Activated T-helper 1 cell treated with anti-CD3 and anti-CD28 coated beads, Interleukin-12 subunit alpha, Interleukin-12 subunit beta, Interleukin-2, Interleukin-4 antibody, amounts not matched to agents 30 ng/mL and 10 ng/mL and 1 ng/mL, durations not matched to agents 14 hours and 24 hours and 36 hours (primary cell): ENCODE results near the gene CCL15. TPM values are rescaled to one million over a fixed set of nuclear protein-coding genes. Genes with fewer than 3 reads are reported as not detected.

Experiments
- DNase-seq: peaks from one replicate; pipeline ENCODE4 v3.0.0; 2021; ENCODE audit warnings: low spot score
- H3K27ac Mint-ChIP-seq: one replicate; pipeline ENCODE4 v1.8.0; 2021; ENCODE audit warnings: mild to moderate bottlenecking, mixed read lengths
- H3K27me3 Mint-ChIP-seq: one replicate; pipeline ENCODE4 v1.8.0; 2022; ENCODE audit warnings: mild to moderate bottlenecking, moderate library complexity, mixed read lengths; ENCODE audit not compliant: insufficient read depth
- H3K36me3 Mint-ChIP-seq: one replicate; pipeline ENCODE4 v1.8.0; 2021; ENCODE audit warnings: low read depth, mixed read lengths
- H3K4me1 Mint-ChIP-seq: one replicate; pipeline ENCODE4 v1.8.0; 2021; ENCODE audit warnings: low read depth, mixed read lengths
- H3K4me3 Mint-ChIP-seq: one replicate; pipeline ENCODE4 v1.8.0; 2021; ENCODE audit warnings: mild to moderate bottlenecking, moderate library complexity, mixed read lengths
- H3K9me3 Mint-ChIP-seq: one replicate; pipeline ENCODE4 v1.8.0; 2021; ENCODE audit warnings: mixed read lengths
- intact Hi-C: fragments of 100-400 bp; cut with micrococcal nuclease; formaldehyde crosslinking; loops from one replicate; pipeline ENCODE4 v1.15.1; 2024
- total RNA-seq: library from RNA; stranded (reverse); gene quantifications from 2 replicates; pipeline ENCODE4 v1.2.3, GENCODE V29; 2022

Gene CCL15
- total RNA-seq, 1 donor from 2014 or later: not detected

DNA sequence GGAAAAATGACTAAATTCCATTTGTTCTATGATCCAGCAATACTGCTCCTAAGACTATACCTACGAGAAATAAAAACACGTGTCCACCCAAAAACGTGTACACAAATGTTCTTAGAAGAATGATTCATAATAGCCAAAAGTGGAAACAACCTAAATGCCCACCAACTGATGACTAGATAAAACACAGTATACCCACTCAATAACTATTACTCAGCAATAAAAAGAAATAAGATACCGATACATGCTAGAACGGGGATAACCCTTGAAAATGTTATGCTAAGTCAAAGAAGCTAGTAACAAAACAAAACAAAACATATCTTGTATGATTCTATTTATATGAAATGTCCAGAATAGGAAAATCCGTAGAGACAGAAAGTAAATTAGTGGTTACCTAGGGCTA is 37.7 kb downstream of the CCL15 start:
- DNase-seq: no peak
- H3K36me3 Mint-ChIP-seq: no peaks in the 10 kb centered on the region
- peaks cover 16% of the 10 kb centered on the region for H3K27me3 Mint-ChIP-seq
- no peak overlapping the region for H3K4me3 Mint-ChIP-seq
- no peaks in the 10 kb centered on the region for H3K4me1 Mint-ChIP-seq
- no peak overlapping the region for H3K27ac Mint-ChIP-seq
- intact Hi-C loops: no loop called here
- no peaks in the 10 kb centered on the region for H3K9me3 Mint-ChIP-seq

- Mint-ChIP-seq H3K4me1 (no peaks in the 10 kb centered on the region), H3K4me3 (no peak overlapping the region), H3K27me3 (peaks cover 39% of the 10 kb centered on the region), H3K27ac (no peak overlapping the region), H3K36me3 (no peaks in the 10 kb centered on the region), H3K9me3 (no peaks in the 10 kb centered on the region)
- intact Hi-C loops: no loop called here
- no peak for DNase-seq
Observed at GRCh38 chr17:35953720-35954119, 47.6 kb downstream of the CCL15 start.

DNA sequence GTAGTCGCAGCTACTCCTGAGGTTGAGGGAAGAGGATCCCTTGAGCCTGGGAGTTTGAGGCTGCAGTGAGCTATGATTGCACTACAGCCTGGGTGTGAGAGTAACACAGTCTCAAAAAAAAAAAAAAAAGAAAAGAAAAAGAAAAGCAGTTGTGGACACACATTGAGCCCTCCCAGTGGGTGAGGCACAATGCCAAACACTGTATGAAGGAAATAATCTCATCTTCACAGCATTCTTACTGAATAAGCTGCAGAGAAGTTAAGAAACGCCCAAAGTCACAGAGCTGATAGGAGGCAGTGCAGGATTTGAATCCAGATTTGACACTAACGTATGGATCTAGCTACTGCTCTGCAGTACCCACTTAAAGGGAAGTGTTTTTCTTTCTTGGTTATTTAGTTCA is 52.0 kb downstream of the CCL15 start:
- H3K4me1 Mint-ChIP-seq: no peaks in the 10 kb centered on the region
- H3K27ac Mint-ChIP-seq: no peak overlapping the region
- intact Hi-C loops: no loop called here
- no peaks in the 10 kb centered on the region for H3K36me3 Mint-ChIP-seq
- DNase-seq: no peak
- no peaks in the 10 kb centered on the region for H3K9me3 Mint-ChIP-seq
- no peak overlapping the region for H3K4me3 Mint-ChIP-seq
- peaks cover 21% of the 10 kb centered on the region for H3K27me3 Mint-ChIP-seq

DNA sequence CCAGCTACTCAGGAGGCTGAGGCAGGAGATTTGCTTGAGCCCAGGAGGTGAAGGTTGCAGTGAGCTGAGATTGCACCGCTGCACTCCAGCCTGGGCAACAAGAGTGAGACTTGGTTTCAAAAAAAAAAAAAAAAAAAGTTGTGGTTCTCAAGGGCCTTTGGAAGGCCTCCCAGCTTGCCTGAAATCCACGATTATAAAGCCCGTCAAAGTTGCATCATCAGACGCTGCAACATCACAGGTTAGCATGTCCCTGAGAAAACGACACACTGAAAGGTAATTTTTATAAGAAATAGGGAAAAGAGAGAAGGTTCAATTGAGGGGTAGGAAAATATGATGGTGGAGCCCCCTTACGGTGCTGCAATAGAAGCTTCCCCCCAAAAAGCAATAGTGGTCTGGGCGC is 53.3 kb downstream of the CCL15 start:
- Mint-ChIP-seq H3K36me3 (no peaks in the 10 kb centered on the region), H3K4me1 (peaks cover 2% of the 10 kb centered on the region), H3K9me3 (no peaks in the 10 kb centered on the region), H3K4me3 (no peak overlapping the region), H3K27ac (no peak overlapping the region), H3K27me3 (peaks cover 11% of the 10 kb centered on the region)
- intact Hi-C loops: no loop called here
- DNase-seq: no peak

Other genes with a start within 250 kb of the CCL15 start
- gene GAS2L2, start 248.3 kb downstream of the CCL15 start, total RNA-seq: 0.08 TPM in 1 of 2 replicates, not detected in the other
- gene C17orf50, start 240.7 kb downstream of the CCL15 start, total RNA-seq: not detected in 2 replicates
- gene MMP28, start 205.9 kb downstream of the CCL15 start, total RNA-seq: not detected in 2 replicates
- 311 and 322 TPM in 2 replicates for gene TAF15, start 192.1 kb downstream of the CCL15 start, total RNA-seq
- 0.13 TPM in 1 of 2 replicates, not detected in the other for gene HEATR9, start 132.7 kb downstream of the CCL15 start, total RNA-seq
- 25.4 and 30.2 TPM in 2 replicates for gene CCL5, start 121.2 kb downstream of the CCL15 start, total RNA-seq
- 1.7 and 2.3 TPM in 2 replicates for gene RDM1, start 70.8 kb downstream of the CCL15 start, total RNA-seq
- gene LYZL6, start 57.8 kb downstream of the CCL15 start, total RNA-seq: not detected in 2 replicates
- not detected in 2 replicates for gene CCL16, start 20.1 kb downstream of the CCL15 start, total RNA-seq
- not detected in 2 replicates for gene CCL14, start 14.8 kb downstream of the CCL15 start, total RNA-seq
- gene CCL23, start 16.4 kb upstream of the CCL15 start, total RNA-seq: not detected in 2 replicates
- gene CCL18, start 62.7 kb upstream of the CCL15 start, total RNA-seq: not detected in 2 replicates
- 1,244 and 1,261 TPM in 2 replicates for gene CCL3, start 88.6 kb upstream of the CCL15 start, total RNA-seq
- gene CCL4, start 102.3 kb upstream of the CCL15 start, total RNA-seq: 1,230 and 1,243 TPM in 2 replicates
- 7.1 and 9.1 TPM in 2 replicates for gene TBC1D3B, start 175.1 kb upstream of the CCL15 start, total RNA-seq
- 15.8 and 21.2 TPM in 2 replicates for gene CCL3L1, start 195.2 kb upstream of the CCL15 start, total RNA-seq
- 46.9 and 48.4 TPM in 2 replicates for gene CCL4L2, start 209.5 kb upstream of the CCL15 start, total RNA-seq